Endothelial cell of umbilical vein (primary cell): ENCODE data around the gene ZNF585A. TPM values are rescaled to one million over a fixed set of nuclear protein-coding genes. Genes with fewer than 3 reads are reported as not detected.

Experiments used
- BruUV-seq: library from RNA; stranded (reverse); fragments of 400-500 nt; replicated peaks from 2 replicates; lab custom pipeline; 2021; lab: Mats Ljungman, UMichigan
- CTCF ChIA-PET: fragments of 300-600, 350-600 bp; sonication (Branson Sonifier 250); formaldehyde crosslinking; loops from one replicate; lab custom pipeline; 2021; ENCODE audit warnings: antibody characterized with exemption, inconsistent platforms; lab: Charles Lee
- POLR2A ChIA-PET: fragments of 300-600, 350-600 bp; sonication (Branson Sonifier 250); formaldehyde crosslinking; loops from one replicate; lab custom pipeline; 2021; ENCODE audit warnings: antibody characterized with exemption, inconsistent platforms; lab: Charles Lee
- DNase-seq: peaks from one replicate; pipeline ENCODE4 v3.0.0-alpha.2; 2011; ENCODE audit warnings: low read depth, low spot score
- FAIRE-seq: peaks from 2 replicates; lab custom pipeline; 2011; peaks lifted over from hg19 to GRCh38; lab: Jason Lieb, UNC
- H2AFZ ChIP-seq: 2 replicates; pipeline ENCODE4 v1.6.0; 2012; ENCODE audit warnings: low read depth, low read length, control low read depth, inconsistent platforms
- H3K27ac ChIP-seq: 2 replicates; pipeline ENCODE4 v1.5.1; 2011; ENCODE audit warnings: low read depth, mild to moderate bottlenecking, control low read depth, low read length, moderate library complexity; ENCODE audit not compliant: insufficient read depth
- H3K27me3 ChIP-seq, 2 experiments: 2 replicates each; pipeline versions ENCODE4 v1.6.0 to v1.6.1; 2011; ENCODE audit warnings: low read length in 2 of 2, mixed read lengths in 1 of 2; ENCODE audit not compliant: control insufficient read depth in 2 of 2, insufficient read depth in 2 of 2
- H3K36me3 ChIP-seq, 2 experiments: 2 replicates in 1 of 2; 3 replicates in 1 of 2; pipeline ENCODE4 v1.5.1; 2011; ENCODE audit warnings: low read length in 2 of 2, mild to moderate bottlenecking in 1 of 2, moderate library complexity in 1 of 2; ENCODE audit not compliant: control insufficient read depth in 2 of 2, insufficient read depth in 2 of 2; ENCODE audit errors: extremely low read depth in 1 of 2
- H3K4me1 ChIP-seq: 3 replicates; pipeline ENCODE4 v1.5.1; 2011; ENCODE audit warnings: mild to moderate bottlenecking, low read length; ENCODE audit not compliant: control insufficient read depth, insufficient read depth; ENCODE audit errors: extremely low read depth
- H3K4me2 ChIP-seq: 2 replicates; pipeline ENCODE4 v1.6.1; 2011; ENCODE audit warnings: low read length, control low read depth, mixed read lengths; ENCODE audit not compliant: insufficient read depth
- H3K4me3 ChIP-seq, 3 experiments: fragments of 200-600 bp in 1 of 3; sonication (generic), shearing (Covaris generic) in 1 of 3; replicated peaks in 1 of 3; 2 replicates each; pipeline ENCODE4 v1.5.1; 2011 to 2016; ENCODE audit warnings: control low read depth in 3 of 3, low read length in 3 of 3, mild to moderate bottlenecking in 2 of 3, inconsistent platforms in 1 of 3, low read depth in 1 of 3, moderate library complexity in 1 of 3; ENCODE audit not compliant: insufficient read depth in 1 of 3
- H3K79me2 ChIP-seq: 2 replicates; pipeline ENCODE4 v1.6.0; 2012; ENCODE audit warnings: low read length, inconsistent platforms; ENCODE audit not compliant: control insufficient read depth, insufficient read depth
- H3K9ac ChIP-seq: replicated peaks from 2 replicates; pipeline ENCODE3; 2011; ENCODE audit warnings: low read length, control low read depth; ENCODE audit not compliant: insufficient read depth; ENCODE audit errors: extremely low read depth
- H3K9me1 ChIP-seq: replicated peaks from 3 replicates; pipeline ENCODE4 v1.6.0; 2011; ENCODE audit warnings: mild to moderate bottlenecking, low read length; ENCODE audit not compliant: control insufficient read depth, insufficient read depth; ENCODE audit errors: extremely low read depth
- H3K9me3 ChIP-seq: replicated peaks from 2 replicates; pipeline ENCODE4 v1.5.1; 2012; ENCODE audit warnings: low read length, inconsistent platforms; ENCODE audit not compliant: control insufficient read depth, insufficient read depth
- H4K20me1 ChIP-seq: replicated peaks from 2 replicates; pipeline ENCODE3; 2011; ENCODE audit warnings: mild to moderate bottlenecking, low read length; ENCODE audit not compliant: control insufficient read depth, insufficient read depth; ENCODE audit errors: extremely low read depth
- EZH2 ChIP-seq: IDR thresholded peaks from 2 replicates; pipeline ENCODE4 v1.6.1; 2012; ENCODE audit warnings: borderline replicate concordance, low read depth, mild to moderate bottlenecking, moderate library complexity, low read length, inconsistent platforms; ENCODE audit not compliant: severe bottlenecking
- FOS ChIP-seq: IDR thresholded peaks from 2 replicates; pipeline ENCODE4 v1.6.1; 2011; ENCODE audit warnings: mild to moderate bottlenecking, low read length, moderate library complexity, borderline replicate concordance; ENCODE audit not compliant: insufficient read depth
- GATA2 ChIP-seq: IDR thresholded peaks from 2 replicates; pipeline ENCODE4 v1.7.0; 2011; ENCODE audit warnings: low read depth, mild to moderate bottlenecking, moderate library complexity, mixed read lengths, low read length; ENCODE audit not compliant: insufficient read length, insufficient read depth
- JUN ChIP-seq: IDR thresholded peaks from 2 replicates; pipeline ENCODE4 v1.6.1; 2011; ENCODE audit warnings: borderline replicate concordance, low read depth; ENCODE audit not compliant: insufficient read length, insufficient read depth
- MAX ChIP-seq: IDR thresholded peaks from 2 replicates; pipeline ENCODE4 v1.6.1; 2011; ENCODE audit not compliant: insufficient read depth, insufficient read length
- MYC ChIP-seq: IDR thresholded peaks from one replicate; pipeline ENCODE4 v1.6.1; 2011; ENCODE audit warnings: mild to moderate bottlenecking, low read depth, low read length
- POLR2A ChIP-seq: IDR thresholded peaks from 2 replicates; pipeline ENCODE4 v1.6.1; 2012; ENCODE audit warnings: low read depth, mild to moderate bottlenecking, control low read depth, low read length
- POLR2AphosphoS5 ChIP-seq: IDR thresholded peaks from 2 replicates; pipeline ENCODE4 v1.6.1; 2012; ENCODE audit warnings: low read depth, mild to moderate bottlenecking, control low read depth, low read length, moderate library complexity; ENCODE audit not compliant: insufficient read depth
- dilution Hi-C: fragments of 300-500 bp; cut with MboI; formaldehyde crosslinking; loops from one replicate; pipeline ENCODE4 v1.15.0; 2019; ENCODE audit warnings: low sequenced_read_pairs; ENCODE audit not compliant: extremely low pct_ligation_motif_present
- intact Hi-C: fragments of 100-400 bp; cut with micrococcal nuclease; formaldehyde crosslinking; loops from one replicate; pipeline ENCODE4 v1.10.0; 2022
- polyA plus RNA-seq, 4 experiments: library from polyadenylated mRNA; depleted of rRNA in 3 of 4; stranded (reverse) in 3 of 4; unstranded in 1 of 4; fragments of >200 nt; gene quantifications; 2 replicates each; pipeline versions ENCODE4 v1.2.1 to v1.2.3, GENCODE V29; 2011 to 2012; ENCODE audit warnings: missing spikeins in 1 of 4
- total RNA-seq: library from RNA; stranded (reverse); gene quantifications from 2 replicates; pipeline ENCODE4 v1.2.3, GENCODE V29; 2021
- TF ChIP-seq, protein P1 (sequence below), 2 donors: IDR thresholded peaks; 1 replicate in 1 of 2; 2 replicates in 1 of 2; pipeline ENCODE4 v1.5.1; 2011; ENCODE audit warnings: low read length in 2 of 2, mild to moderate bottlenecking in 2 of 2, moderate library complexity in 2 of 2, control low read depth in 1 of 2, inconsistent platforms in 1 of 2, low read depth in 1 of 2; ENCODE audit not compliant: insufficient read depth in 1 of 2; ENCODE audit errors: extremely low read depth in 1 of 2

Gene ZNF585A
- total and polyA plus RNA-seq, 2 donors (not counting 3 experiments of a cell fraction or from before 2014, with no cell fraction given) = 4.7 to 6.0 TPM

DNA sequence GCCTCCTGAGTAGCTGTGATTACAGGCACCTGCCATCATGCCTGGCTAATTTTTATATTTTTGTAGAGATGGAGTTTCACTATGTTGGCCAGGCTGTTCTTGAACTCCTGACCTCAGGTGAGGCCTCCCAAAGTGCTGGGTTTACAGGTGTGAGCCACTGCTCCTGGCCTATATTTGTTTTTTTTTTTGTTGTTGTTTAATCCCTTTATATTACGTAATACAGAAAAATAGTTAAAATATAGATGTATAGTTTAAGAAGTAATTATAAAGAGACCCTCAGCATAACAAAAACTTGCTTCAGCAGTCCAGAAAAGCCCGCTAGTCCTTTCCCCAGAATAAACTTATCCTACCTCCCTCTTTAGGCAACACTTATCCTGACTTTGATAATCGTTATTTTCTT is 47.9 kb upstream of the ZNF585A start:
- peaks cover 5% of the 10 kb centered on the region for H3K4me1 ChIP-seq
- H3K9me1 ChIP-seq = no peaks in the 10 kb centered on the region
- H3K27ac ChIP-seq = no peak overlapping the region
- H3K36me3 ChIP-seq = peaks cover 0 to under 1% of the 10 kb centered on the region in 2 experiments
- CTCF ChIA-PET = no interaction called here
- dilution Hi-C loops = no loop called here
- no peak for TF ChIP-seq EZH2
- no peak for TF ChIP-seq POLR2AphosphoS5
- TF ChIP-seq, protein P1, sequence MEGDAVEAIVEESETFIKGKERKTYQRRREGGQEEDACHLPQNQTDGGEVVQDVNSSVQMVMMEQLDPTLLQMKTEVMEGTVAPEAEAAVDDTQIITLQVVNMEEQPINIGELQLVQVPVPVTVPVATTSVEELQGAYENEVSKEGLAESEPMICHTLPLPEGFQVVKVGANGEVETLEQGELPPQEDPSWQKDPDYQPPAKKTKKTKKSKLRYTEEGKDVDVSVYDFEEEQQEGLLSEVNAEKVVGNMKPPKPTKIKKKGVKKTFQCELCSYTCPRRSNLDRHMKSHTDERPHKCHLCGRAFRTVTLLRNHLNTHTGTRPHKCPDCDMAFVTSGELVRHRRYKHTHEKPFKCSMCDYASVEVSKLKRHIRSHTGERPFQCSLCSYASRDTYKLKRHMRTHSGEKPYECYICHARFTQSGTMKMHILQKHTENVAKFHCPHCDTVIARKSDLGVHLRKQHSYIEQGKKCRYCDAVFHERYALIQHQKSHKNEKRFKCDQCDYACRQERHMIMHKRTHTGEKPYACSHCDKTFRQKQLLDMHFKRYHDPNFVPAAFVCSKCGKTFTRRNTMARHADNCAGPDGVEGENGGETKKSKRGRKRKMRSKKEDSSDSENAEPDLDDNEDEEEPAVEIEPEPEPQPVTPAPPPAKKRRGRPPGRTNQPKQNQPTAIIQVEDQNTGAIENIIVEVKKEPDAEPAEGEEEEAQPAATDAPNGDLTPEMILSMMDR (IDR thresholded peaks at IDR 0.05; ENCODE audit: extremely low read depth in 1 of 2, insufficient read depth in 1 of 2, low read depth in 1 of 2, low read length in 2 of 2) = no peak
- TF ChIP-seq MYC = no peak
- TF ChIP-seq POLR2A = no peak
- TF ChIP-seq MAX = no peak
- TF ChIP-seq FOS = no peak
- TF ChIP-seq JUN = no peak
- no peak for TF ChIP-seq GATA2
- FAIRE-seq = no peak
- no peaks in the 10 kb centered on the region for H4K20me1 ChIP-seq
- no peaks in the 10 kb centered on the region for H3K27me3 ChIP-seq
- no peak for DNase-seq
- H3K4me2 ChIP-seq = no peak overlapping the region
- no peaks in the 10 kb centered on the region for H3K9me3 ChIP-seq
- no TSS peak for BruUV-seq
- POLR2A ChIA-PET = no interaction called here
- intact Hi-C loops = no loop called here
- H3K9ac ChIP-seq = no peak overlapping the region
- no peak overlapping the region for H2AFZ ChIP-seq
- peaks cover 11% of the 10 kb centered on the region for H3K79me2 ChIP-seq
- H3K4me3 ChIP-seq = no peak overlapping the region
